ENCODE results near the gene TUBB6.

DNA sequence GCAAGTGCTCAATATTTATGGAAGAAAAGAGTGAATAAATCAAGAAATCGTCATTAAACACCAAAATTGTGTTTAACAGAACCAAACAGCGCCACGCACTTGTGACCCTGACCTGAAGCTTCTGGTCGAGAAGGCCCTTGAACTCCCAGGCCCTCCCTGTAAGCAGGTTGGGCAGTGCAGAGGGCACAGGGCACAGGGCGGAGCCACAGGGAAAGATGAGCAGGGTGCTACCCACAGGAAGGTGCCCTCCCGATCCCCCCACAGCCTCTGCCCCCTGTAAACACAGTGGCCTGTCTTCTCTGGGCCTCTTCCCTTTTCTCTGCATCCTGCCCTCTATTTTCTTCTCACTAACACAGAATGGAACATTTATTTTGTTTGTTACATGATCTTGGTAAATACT lies 16.9 kb upstream of the TUBB6 start:
- TF ChIP-seq, protein P1, sequence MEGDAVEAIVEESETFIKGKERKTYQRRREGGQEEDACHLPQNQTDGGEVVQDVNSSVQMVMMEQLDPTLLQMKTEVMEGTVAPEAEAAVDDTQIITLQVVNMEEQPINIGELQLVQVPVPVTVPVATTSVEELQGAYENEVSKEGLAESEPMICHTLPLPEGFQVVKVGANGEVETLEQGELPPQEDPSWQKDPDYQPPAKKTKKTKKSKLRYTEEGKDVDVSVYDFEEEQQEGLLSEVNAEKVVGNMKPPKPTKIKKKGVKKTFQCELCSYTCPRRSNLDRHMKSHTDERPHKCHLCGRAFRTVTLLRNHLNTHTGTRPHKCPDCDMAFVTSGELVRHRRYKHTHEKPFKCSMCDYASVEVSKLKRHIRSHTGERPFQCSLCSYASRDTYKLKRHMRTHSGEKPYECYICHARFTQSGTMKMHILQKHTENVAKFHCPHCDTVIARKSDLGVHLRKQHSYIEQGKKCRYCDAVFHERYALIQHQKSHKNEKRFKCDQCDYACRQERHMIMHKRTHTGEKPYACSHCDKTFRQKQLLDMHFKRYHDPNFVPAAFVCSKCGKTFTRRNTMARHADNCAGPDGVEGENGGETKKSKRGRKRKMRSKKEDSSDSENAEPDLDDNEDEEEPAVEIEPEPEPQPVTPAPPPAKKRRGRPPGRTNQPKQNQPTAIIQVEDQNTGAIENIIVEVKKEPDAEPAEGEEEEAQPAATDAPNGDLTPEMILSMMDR (IDR thresholded peaks at IDR 0.05; ENCODE audit: insufficient read depth, low read length), result no peak
- no peak for TF ChIP-seq POLR2AphosphoS5 (IDR thresholded peaks at IDR 0.05; ENCODE audit: low read depth)

Data from HL-60 (cell line).